Suppressor macrophage treated with lipopolysaccharide for 1 hour (primary cell): ENCODE results near the gene TMCO1.
A peak's percentile ranks its signal among the peaks of the same experiment; 100 is the strongest.
"Not testable (repeated sequence)": the region's sequence is repeated elsewhere in the genome, so short reads cannot be mapped to it uniquely, and the experiment has no call there.

Experiments used
- DNase-seq, 3 donors: peaks; one replicate each; pipeline ENCODE4 v3.0.0-alpha.2; 2020 to 2022

Gene TMCO1

DNA sequence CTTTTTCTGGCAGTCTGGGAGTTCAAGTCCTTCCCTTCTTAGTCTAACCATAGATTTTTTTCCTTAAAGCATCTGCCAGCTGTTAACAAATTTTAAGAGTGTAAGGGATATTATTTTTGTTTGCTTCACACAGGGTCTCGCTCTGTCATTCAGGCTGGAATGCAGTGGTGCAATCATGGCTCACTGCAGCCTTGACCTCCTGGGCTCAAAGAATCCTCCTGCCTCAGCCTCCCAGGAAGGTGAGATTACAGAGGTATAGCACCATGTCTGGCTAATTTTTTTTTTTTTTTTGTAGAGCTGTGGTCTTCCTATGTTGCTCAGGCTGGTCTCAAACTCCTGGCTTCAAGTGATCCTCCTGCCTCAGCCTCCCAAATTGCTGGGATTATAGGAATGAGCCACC lies 23.8 kb downstream of the TMCO1 start:
- DNase-seq, result not testable (repeated sequence)

DNA sequence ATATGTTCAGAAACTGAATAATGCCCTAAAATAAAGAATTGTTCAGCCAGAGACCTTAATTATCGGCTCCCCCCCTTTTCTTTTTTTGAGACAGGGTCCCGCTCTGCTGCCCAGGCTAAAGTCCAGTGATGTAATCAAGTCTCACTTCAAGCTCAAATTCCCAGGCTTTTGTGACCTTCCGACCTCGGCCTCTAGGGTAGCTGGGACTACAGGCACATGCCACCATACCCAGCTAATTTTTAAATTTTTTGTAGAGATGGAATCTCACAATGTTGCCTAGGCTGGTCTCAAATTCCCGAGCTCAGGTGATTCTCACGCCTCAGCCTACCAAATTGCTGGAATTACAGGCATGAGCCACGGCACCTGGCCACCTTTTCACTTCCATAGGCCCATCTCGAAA lies 26.5 kb downstream of the TMCO1 start:
- DNase-seq, result no peak

DNA sequence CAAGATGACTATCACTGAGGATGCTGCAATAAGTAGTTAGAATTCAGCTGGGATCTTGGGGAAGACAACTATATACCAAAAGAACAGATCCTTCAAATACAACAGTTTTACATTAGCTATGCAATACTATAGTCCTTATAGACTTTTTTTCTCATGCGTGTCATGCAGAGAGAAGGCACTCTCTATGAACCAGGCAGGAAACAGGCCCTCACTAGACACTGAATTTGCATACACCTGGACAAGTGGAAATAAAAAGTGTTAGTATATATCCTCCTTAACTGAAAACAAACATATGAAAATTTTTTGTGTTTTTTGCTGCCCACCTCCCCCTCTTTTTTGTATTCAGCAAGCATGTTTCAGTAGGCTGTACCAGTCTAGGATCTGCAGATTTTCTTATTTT lies 29.9 kb downstream of the TMCO1 start:
- no peak for DNase-seq

DNA sequence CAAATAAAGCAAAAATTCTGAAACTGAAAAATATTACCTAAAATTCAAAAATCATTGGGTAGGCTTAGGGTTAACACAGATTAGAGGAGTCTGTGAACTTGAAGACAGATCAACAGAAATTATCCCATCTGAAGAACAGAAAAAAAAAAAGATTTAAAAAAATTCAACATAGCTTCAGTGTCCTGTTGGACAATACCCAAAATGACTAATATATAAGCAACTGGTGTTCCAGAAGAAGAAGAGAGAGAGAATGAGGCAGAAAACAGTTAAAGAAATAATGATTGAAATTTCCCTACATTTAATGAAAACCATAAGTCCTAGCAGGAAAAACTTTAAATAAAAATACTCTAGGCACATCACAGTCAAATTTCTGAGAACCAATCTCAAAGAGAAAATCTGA lies 31.5 kb downstream of the TMCO1 start:
- DNase-seq, result no peak

DNA sequence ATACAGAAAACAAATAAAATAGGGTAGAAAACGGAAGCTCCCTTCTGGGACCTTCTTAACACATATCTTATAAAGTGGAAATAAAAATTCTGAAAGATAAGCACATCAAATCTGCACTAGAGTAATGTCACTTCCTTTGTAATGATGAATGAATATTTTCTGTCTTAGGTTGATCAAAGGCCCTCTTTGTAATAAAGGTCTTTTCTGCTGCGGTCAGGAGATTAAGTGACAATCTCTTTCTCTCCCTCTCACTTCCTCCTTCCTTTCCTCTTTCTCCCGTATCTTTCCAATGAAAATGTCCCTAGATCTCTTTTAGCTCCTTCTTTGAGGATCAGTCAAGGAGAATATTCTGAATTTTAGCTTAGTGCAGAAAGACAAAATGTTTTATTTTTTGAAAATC lies 33.8 kb downstream of the TMCO1 start:
- DNase-seq, result no peak

DNA sequence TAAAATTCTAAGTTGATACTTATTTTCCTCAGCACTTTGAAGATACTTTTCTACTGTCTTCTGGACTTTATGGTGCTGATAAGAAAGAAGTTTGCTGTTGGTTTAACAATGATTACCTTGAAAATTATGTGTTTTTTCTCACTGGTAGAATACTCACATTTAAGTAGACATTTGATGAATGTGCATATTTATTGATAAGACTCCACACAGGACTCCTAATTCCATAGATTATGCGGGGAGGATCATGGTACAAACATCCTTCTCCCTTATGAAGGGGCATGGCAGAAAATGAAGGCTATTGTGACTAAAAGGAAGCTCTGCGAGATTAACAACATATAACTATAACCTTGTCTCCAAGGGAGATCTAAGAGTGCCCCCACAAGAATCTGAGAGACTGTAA lies 41.8 kb downstream of the TMCO1 start:
- no peak for DNase-seq

DNA sequence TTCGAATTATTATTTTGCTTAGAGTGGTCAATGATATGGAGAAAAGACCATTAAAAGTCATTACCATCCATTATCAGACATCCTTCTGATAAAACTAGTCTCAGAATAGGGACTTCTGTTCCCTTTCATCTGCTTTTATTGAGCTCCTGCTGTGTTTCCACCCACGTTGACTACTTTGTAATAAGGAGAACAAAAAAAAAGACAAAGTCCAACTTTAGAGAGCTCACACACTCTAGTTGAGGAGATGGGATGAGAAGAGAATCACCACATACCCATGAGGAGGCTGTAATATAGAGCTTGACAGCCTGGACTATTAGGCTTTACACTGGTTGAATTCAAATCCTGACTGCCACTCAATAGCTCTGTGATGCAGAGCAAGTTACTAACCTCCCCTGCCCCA lies 42.5 kb downstream of the TMCO1 start:
- no peak for DNase-seq

DNA sequence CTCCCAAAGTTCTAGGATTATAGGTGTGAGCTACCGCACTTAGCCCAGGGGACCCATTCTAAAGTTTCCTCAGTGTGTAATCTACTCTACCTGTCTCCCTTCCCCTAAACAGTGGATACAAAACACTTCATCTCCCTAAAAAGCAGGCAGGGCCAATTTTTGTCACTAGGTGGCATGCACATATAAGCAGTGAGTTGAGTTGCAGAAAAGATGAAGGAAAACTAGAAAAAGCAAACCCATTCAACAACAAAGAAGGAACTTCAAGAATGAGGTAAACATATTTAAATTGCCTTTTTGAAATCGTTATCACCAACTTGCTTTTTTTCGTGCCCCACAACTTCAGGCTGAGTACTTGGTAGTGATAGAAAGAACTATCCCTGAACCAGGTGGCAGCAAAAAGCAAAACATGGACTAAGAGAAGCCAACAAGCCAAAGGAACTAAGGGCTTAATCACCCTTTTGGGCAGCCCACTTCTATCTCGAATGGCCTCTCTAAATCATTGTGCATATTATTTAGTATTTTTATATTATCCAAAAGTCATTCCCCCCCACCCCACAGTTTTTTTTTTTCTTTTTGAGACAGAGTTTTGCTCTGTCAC lies 50.7 kb downstream of the TMCO1 start:
- peak; percentile 47 to 55 (median 48) for DNase-seq

DNA sequence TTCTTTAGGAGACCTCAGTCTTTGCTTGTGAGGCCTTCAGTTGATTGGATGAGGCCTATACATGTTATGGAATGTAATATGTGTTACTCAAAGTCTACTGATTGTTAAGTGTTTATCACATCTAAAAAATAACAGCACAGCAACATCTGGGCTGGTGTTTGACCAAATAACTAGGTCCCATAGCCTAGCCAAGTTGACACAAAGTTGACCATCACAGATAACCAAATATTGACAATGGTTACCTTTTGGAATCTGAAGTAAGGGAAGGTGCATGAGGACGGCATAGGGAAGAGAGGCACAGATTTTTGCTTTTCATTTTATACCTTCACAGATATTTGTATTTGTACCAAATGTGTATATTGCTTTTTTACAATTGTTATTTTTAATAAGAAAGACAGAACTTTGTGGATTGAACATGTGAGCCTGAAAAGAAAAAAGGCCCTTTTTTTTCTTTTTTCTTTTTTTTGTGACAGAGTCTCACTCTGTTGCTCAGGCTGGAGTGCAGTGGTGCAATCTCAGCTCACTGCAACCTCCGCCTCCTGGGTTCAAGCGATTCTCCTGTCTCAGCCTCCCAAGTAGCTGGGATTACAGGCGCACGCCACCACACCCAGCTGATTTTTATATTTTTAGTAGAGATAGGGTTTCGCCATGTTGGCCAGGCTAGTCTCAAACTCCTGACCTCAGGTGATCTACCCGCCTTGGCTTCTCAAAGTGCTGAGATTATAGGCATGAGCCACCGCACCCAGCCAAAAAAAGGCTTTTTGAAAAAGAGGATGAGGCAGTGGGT lies 52.2 kb downstream of the TMCO1 start:
- not testable (repeated sequence) for DNase-seq

DNA sequence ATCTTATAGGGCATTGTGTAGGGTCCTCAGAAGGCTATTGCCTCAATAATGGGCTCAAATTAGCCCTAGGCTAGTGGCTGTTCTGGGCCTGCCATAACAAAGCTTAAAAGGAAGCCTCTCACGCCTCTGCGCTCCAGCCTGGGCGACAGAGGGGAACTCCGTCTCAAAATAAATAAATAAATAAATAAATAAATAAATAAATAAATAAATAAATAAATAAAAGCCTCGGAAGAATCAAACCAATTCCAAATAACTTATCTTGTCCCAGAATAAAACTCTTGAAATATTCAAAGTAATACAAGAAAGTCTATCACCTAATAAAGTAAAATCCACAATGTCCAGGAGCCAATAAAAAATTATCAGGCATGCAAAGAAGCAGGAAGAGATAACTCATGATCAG lies 55.9 kb downstream of the TMCO1 start:
- no peak for DNase-seq

DNA sequence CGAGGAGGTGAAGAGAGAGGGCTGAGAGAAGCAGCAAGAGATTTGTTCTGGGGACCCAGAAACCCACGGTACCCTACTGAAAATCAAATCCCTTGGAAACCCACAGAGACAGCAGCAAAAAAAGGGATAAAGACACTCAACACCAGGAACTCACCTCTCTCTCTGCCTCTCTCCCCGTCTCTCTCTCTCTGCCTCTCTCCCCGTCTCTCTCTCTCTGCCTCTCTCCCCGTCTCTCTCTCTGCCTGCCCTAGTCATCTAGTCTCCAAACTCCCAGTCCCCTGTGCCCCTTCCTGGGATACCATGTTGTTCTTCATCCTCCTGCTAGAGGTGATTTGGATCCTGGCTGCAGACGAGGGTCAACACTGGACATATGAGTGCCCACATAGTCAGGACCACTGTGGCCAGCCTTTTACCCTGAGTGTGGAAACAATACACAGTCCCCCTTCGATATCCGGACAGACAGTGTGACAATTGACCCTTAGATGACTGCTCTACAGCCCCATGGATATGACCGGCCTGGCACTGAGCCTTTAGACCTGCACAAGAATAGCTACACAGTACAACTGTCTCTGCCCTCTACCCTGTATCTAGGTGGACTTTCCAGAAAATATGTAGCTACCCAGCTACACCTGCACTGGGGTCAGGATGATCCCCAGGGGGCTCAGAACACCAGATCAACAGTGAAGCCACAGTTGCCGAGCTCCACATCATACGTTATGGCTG lies 60.5 kb downstream of the TMCO1 start:
- no peak for DNase-seq

DNA sequence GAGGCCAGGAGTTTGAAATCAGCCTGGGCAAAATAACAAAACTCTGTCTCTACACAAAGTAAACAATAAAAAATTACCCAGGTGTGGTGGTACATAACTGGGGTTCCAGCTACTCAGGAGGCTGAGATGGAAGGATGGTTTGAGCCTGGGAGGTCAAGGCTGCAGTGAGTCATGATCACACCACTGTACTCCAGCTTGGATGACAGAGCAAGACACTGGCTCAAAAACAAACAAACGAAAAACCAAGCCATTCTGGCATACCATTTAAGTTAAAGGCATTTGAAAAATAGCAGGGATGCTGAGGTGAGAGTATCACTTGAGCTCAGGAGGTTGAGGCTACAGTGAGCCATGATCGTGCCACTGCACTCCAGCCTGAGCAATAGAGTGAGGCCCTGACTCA lies 65.0 kb downstream of the TMCO1 start:
- no peak for DNase-seq

DNA sequence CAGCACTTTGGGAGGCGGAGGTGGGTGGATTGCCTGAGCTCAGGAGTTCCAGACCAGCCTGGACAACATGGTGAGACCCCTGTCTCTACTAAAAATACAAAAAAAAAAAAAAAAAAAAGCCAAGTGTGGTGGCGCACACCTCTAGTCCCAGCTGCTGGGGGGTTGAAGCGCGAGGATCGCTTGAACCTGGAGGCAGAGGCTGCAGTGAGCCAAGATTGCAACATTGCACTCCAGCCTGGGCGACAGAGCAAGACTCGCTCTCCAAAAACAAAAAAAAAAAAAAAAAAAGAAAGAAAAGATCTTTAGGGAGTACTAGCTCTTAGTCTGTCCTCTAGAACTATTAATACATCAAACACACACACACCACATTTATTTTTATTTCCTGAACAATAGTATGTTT lies 66.7 kb downstream of the TMCO1 start:
- DNase-seq, result not testable (repeated sequence)

DNA sequence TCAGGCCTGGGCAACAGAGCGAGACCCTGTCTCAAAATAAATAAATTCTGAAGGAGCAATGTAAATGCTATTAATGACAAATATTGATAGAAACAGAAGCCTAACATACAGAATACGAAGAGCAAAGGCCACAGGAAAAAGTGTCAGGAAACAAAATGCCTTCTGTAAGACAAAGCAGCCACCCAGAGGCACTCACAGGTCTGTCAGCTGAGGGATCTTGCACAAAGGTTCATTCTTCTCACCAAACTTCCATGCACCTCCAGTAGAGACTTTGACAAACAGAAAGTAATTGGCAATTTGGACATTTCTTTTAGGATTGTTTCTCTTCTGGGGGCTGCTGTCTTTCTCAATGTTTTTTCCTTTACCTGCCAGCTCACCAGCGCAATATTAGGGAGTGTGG lies 69.1 kb downstream of the TMCO1 start:
- DNase-seq, result no peak

DNA sequence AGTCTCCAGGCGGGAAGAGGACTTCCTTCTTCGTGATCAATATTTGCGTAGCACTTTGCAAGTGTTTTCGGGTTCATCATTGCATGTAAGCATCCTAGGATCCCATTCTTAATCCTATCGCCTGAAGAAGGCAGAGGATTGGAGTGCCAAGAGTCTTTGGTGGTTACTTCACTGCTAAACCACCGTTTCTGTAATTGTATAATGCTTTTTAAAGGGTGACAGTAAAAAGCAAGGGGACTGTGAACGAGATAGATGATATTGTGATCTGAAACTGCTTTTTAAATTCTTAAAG lies 70.0 kb downstream of the TMCO1 start:
- no peak for DNase-seq

DNA sequence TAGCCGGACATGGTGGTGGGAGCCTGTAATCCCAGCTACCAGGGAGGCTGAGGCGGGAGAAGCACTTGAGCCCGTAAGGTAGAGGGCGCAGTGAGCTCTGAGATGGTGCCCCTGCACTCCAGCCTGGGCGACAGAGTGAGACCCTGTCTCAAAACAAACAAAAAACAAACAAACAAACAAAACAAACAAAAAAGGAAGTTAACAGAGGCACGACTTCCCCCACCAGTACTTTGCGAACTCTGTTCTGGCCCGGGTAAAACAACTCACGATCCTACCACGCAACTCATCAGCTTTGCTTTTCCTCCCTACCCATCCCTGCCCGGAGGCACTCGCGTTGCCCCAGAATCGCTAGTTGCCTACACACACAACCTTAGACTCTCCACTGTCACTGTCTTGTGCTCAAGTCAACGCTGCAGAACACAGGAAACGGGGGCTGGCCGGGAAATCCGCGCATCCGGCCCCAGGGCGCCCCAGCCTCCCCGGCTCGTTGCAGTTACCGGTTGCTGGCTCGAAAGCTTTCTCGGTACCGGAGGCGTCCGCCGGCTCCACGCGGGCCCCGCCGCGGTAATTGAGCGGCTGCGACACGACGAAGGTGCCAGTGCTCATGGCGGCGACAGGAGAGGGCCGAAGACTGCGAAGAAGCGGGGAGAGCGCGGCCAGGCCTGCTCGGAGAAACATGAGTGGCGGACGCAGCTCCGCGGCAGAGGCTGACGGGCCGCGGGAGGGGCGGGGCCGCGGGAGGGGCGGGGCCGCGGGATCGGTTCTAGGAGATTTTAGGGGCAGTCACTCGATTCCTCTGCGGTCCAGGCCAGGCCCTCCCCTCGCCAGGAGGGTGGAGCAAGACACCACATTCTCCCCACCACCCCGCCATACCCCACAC lies 70.5 kb downstream of the TMCO1 start, which contains the start of gene ALDH9A1:
Gene ALDH9A1, minus strand, starts transcription at position 682 of the 880 bp plus-strand sequence. Its CDS starts 4 bp downstream, at position 678.
- DNase-seq, result peak; percentile 86 to 95 (median 90)

DNA sequence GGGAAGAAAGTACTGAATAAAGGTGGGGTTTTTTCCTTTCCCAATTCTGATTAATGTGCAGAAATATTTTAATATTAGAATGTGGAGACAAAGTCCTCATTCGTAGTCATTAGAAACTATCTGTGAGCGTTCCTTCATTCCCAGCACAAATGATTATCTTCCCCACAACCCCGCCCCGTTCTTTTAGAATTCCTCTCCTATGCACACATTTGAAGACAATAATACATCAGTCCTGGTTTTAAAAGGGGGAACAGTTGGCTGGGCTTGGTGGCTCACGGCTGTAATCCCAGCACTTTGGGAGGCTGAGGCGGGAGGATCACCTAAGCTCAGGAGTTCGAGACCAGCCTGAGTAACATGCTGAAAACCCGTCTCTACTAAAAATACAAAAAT lies 71.2 kb downstream of the TMCO1 start:
- no peak for DNase-seq

DNA sequence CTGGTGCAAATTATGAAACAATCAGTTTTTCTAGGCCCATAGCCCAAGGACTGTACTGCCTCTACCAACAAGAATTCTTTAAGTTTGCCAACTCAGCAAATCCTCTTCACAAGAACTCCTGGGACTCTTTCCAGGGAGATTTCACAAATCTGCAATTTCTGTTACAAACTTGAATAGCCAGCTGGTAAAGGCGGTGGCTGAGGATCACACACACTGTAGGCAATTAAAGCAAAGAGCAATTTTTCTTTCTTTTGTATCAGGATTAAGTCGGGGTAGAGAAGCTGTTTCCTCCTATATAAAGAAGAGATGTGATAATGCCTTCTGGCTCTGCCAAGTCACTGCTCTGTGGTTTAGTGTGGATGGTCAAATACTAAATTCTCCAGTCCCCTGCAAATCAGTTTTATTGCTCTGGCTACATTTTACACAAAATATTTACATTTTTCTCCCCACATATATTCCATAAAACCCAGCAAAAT lies 72.0 kb downstream of the TMCO1 start:
- peak; percentile 28 to 29 (median 29) for DNase-seq

DNA sequence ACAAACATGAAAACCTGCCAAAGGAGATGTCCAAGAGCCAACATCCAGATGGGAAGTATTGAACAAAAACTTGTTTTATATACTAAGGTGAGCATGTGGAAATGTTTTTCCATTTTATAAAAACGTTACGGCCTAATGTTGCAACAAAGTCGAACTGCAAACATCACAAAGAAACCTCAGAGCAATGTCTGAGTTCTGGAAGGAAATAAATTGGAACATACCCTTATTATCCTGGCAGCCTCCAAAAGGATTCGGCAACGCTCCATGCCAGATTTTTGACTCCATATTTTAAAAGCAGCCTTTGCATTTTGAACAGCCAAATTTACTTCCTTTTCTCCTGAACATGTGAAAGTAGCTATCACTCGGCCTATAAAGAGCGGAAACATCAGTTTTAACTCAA lies 73.6 kb downstream of the TMCO1 start:
- DNase-seq, result no peak

DNA sequence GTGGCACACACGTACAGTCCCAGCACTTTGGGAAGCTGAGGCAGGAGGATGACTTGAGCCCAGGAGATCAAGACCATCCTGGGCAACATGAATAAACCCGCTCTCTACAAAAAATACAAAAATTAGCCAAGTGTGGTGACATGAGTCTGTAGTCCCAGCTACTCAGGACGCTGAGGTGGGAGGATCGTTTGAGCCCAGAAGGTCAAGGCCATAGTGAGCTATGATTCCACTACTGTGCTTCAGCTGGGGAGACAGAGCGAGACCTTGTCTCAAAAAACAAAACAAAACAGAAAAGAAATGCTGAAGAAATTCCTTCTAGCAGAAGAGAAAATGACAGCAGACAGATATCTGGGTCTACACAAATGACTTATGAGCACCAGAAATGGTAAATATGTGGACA lies 80.6 kb downstream of the TMCO1 start:
- no peak for DNase-seq

DNA sequence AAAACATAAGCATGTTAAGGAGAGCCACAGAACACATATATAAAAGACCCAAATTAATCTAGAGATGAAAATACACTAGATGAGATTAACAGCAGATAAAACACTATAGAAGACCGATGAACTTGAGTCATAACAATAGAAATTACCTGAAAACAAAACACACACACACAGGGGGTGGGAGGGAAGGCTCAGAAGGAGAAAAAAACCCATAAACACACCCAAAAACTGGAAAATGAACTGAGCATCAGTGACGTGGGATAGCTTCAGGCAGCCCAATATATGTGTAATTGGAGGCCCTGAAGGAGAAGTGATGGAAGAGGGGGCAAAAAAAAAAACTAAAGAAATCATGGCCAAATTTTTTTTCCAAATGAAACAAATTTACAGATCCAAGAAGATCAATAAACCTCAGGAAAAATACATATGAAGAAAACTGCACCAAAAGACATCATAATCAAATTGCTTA lies 81.7 kb downstream of the TMCO1 start:
- no peak for DNase-seq

DNA sequence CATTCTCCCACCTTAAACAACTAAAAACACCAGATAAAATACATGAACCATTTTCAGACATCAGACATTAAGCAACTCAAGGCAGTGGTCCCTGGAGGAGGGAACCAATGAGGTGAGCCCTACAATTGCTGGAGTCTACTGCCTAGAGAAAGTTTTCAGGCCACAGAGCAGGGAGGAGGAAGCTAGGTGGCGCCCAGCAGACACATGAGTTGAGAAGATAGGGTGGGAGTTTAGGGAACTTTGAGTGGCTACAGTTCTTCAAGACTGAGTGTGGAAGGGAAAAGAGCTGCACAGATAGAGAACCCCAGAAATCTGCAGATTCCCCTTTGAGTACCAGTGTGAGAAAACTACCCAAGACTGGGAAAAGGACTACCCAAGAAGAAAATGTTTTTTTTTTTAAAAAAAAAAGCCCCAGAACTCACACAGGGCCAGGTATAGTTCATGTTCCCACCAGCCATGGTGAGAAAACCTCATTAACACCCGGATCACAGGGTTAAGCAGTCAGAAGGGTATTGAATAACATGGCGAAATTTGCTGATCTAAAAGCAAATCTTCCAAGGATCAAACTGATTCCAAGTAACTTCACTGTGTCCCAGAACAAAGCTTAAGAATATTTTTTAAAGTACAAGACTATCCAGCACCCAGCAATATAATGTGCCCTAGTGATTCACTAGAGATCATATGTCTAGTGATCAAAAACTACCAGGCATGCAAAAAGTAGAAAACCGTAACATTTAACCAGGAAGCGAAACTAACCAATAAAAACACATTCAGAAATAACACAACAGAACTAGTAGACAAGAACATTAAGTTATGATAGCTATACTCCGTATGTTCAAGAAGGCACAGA lies 82.3 kb downstream of the TMCO1 start:
- peak; percentile 36 to 61 (median 55) for DNase-seq
